UCSD-AML1 (cell line): Measurements from ENCODE around the gene ECE1.
A peak's percentile ranks its signal among the peaks of the same experiment; 100 is the strongest.

Source experiments
- DNase-seq: peaks from one replicate; lab custom pipeline; 2025; ENCODE audit not compliant: unreplicated experiment; lab: John Stamatoyannopoulos, UW

Gene ECE1

GRCh38 chr1:21308847-21309652 lies 18.8 kb upstream of the ECE1 start:
- DNase-seq: no peak

GRCh38 chr1:21308330-21308729 lies 18.1 kb upstream of the ECE1 start:
- DNase-seq: no peak

- DNase-seq: peak; percentile 26
These were observed 17.5 kb upstream of the ECE1 start for GRCh38 chr1:21307663-21308305.

- DNase-seq: no peak
These were observed 16.9 kb upstream of the ECE1 start for GRCh38 chr1:21307210-21307609.

- DNase-seq: no peak
These were observed 15.6 kb upstream of the ECE1 start for GRCh38 chr1:21305900-21306189.

- DNase-seq: no peak
These were observed 15.1 kb upstream of the ECE1 start for GRCh38 chr1:21305155-21305899.

GRCh38 chr1:21304488-21304887 lies 14.2 kb upstream of the ECE1 start:
- no peak for DNase-seq

GRCh38 chr1:21302747-21303715 lies 12.8 kb upstream of the ECE1 start:
- DNase-seq: peak; percentile 23

- DNase-seq: no peak
These were observed 11.7 kb upstream of the ECE1 start for GRCh38 chr1:21301794-21302440.

- no peak for DNase-seq
These were observed 10.5 kb upstream of the ECE1 start for GRCh38 chr1:21300774-21301173.

- no peak for DNase-seq
These were observed 9.6 kb upstream of the ECE1 start for GRCh38 chr1:21299780-21300395.

- no peak for DNase-seq
These were observed 8.7 kb upstream of the ECE1 start for GRCh38 chr1:21298981-21299391.

GRCh38 chr1:21297975-21298374 lies 7.7 kb upstream of the ECE1 start:
- DNase-seq: no peak

- DNase-seq: no peak
These were observed 6.5 kb upstream of the ECE1 start for GRCh38 chr1:21296509-21297354.

- no peak for DNase-seq
These were observed 5.3 kb upstream of the ECE1 start for GRCh38 chr1:21295545-21295944.

- DNase-seq: no peak
These were observed 4.7 kb upstream of the ECE1 start for GRCh38 chr1:21295002-21295401.

GRCh38 chr1:21294266-21294989 lies 4.2 kb upstream of the ECE1 start:
- no peak for DNase-seq

GRCh38 chr1:21293537-21294265 lies 3.4 kb upstream of the ECE1 start:
- DNase-seq: no peak
